NCI-H1105 (cell line): Measurements from ENCODE around the gene KCNAB1.

Source experiments
- DNase-seq: peaks from one replicate; lab custom pipeline; 2025; lab: John Stamatoyannopoulos, UW

Gene KCNAB1

GRCh38 chr3:156576051-156576450 is 455.7 kb downstream of the KCNAB1 start:
- no peak for DNase-seq

GRCh38 chr3:156576651-156577348 is 456.4 kb downstream of the KCNAB1 start:
- no peak for DNase-seq

GRCh38 chr3:156577736-156578135 is 457.4 kb downstream of the KCNAB1 start:
- DNase-seq: no peak

GRCh38 chr3:156579427-156579851 is 459.1 kb downstream of the KCNAB1 start:
- DNase-seq: no peak

DNA sequence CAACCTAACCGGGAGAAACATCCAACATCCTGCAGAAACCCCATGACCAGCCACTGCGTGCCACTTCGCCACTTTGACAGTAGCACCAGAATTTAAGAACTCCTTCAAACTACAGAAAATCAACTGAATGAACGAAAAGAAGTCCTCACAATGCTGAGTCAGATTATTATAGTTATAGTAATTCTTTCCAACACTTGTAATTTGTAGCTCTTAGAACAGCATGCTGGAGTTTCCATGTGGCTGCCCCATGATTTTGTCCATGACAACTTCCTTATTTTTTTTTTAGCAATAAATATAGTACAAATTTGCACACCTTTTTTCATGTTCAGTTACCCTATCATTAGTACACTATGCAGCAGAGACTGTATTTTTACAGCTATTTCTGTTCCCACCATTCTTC is 460.7 kb downstream of the KCNAB1 start:
- no peak for DNase-seq

DNA sequence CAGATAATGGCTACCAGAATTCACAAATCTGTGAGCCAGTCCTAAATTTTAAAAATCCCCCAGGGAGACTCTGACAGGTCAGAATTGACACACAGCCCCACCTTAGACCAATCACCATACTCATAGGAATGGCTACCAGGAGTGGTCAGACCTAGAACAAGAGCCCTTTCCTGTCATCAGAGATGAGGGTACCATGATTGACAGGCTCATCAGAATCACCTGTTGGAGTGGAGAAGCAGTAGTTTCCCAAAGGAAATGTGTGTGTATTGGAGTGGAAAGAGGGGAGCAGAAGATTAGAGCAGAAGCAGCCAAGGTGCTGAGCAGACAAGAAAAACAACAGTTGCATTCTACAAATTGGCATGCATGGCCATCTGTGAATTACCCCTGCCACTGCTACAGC is 461.6 kb downstream of the KCNAB1 start:
- DNase-seq: no peak

DNA sequence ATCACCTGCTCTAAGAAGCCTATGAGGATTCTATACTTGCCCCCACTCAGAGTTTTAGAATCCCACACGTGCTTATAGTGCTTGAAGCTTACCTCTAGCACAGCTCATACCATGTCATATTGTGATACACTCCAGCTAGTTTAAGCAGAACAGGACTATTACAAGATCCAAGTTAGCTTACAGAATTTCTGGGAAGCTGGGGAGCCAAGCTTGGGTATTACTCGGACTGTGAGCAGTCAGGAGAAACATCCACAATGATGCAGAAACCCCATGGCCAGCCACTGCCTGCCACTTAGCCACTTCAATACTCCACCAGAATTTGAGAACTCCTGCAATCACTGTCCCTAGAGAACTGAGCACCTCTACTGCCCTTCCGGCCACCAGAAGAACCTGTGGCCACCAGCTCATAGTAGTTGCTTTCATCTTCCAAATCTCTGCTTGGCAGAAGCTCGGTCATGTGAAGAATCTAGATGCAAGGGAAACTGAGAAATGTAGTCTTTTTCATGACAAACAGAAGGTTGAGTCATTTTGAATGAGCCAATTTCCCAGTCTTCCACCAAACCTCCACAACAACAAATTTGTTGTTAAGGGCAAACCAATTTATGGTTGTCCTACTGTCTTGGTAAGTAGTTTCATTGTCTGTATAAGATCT is 462.3 kb downstream of the KCNAB1 start:
- no peak for DNase-seq

GRCh38 chr3:156583469-156583868 is 463.1 kb downstream of the KCNAB1 start:
- DNase-seq: no peak

DNA sequence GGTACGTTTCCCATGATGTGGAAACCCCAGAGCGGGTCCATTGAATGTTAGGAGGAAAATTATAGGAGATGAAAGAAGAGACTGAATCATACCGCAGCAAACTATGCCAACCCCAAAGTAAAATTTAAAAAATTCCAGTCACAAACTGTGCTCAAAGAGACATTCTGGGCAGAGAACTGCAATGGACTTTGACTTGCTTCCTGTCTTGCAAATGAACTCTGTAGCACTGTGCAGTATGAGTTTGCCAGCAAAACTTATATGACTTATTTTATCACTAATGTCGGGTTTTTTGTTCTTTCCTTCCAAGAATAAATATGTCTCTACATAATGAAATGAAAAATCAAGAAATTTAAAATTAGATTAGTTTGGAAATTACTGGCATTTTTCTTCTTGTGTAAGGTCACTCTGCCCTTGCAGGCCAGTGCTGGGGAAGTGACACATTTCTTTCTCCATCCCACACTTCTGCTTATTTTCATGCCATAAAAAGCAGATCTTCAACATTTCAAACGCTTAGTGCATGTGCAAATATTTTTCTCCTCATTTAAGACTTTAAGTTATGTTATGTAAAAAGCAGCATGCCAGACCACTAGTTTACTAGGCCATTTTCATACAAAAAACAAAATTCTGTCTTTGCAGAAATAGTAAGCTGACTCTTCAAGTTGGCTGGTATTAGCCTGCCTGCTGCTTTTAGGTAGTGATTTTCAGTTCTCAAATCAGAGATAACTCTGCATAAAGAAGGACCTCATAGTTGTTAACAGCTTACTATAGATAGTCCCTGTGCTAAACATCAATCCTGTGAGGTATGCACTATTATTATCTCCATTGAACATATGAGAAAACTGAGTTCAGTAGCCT is 466.8 kb downstream of the KCNAB1 start:
- DNase-seq: no peak

DNA sequence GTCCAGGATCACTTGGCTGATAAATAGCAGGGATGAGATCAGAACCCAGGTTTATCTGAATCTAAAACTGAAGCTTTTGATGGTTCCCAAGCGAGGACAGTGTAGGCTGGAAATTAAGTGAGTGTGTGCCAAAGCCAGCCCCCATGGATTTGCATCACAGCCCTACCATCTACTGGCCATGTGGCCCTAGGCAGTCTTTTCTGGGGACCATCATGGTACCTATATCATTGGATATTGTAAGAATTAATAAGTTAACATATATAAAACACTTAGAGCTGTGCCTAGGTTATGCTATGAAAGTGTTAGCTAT is 467.3 kb downstream of the KCNAB1 start:
- no peak for DNase-seq
